H1 (cell line): ENCODE measurements around the gene TARDBP. TPM values are rescaled to one million over a fixed set of nuclear protein-coding genes. Genes with fewer than 3 reads are reported as not detected.

Source experiments
- CBX5 ChIP-seq: fragments of 300-800, 300-1000 bp; sonication (generic); IDR thresholded peaks from 2 replicates; pipeline ENCODE4 v1.7.1; 2016; ENCODE audit warnings: antibody characterized with exemption, low read length, low read depth
- CHD1 ChIP-seq: IDR thresholded peaks from 2 replicates; pipeline ENCODE4 v1.6.1; 2012; ENCODE audit warnings: low read depth, low read length, improper control_type of control experiment
- CTCF ChIP-seq, 3 experiments: IDR thresholded peaks; 1 replicate in 2 of 3; 2 replicates in 1 of 3; pipeline versions ENCODE4 v1.5.1 to v1.6.1; 2011; ENCODE audit warnings: low read length in 3 of 3, mild to moderate bottlenecking in 3 of 3, inconsistent platforms in 2 of 3, low read depth in 1 of 3, moderate library complexity in 1 of 3; ENCODE audit not compliant: insufficient read depth in 1 of 3; ENCODE audit errors: control extremely low read depth in 1 of 3
- GTF2F1 ChIP-seq: IDR thresholded peaks from 2 replicates; pipeline ENCODE4 v1.6.1; 2012; ENCODE audit warnings: low read depth, low read length, improper control_type of control experiment, borderline replicate concordance
- KDM4A ChIP-seq: IDR thresholded peaks from one replicate; pipeline ENCODE4 v1.7.1; 2012; ENCODE audit warnings: low read depth, mild to moderate bottlenecking, moderate library complexity, low read length, inconsistent platforms; ENCODE audit not compliant: severe bottlenecking
- POLR2A ChIP-seq, 2 experiments: IDR thresholded peaks; 1 replicate in 1 of 2; 2 replicates in 1 of 2; pipeline ENCODE4 v1.6.1; 2011; ENCODE audit warnings: low read depth in 2 of 2, low read length in 2 of 2, mild to moderate bottlenecking in 2 of 2; ENCODE audit errors: control extremely low read depth in 1 of 2
- RAD21 ChIP-seq, 2 experiments: IDR thresholded peaks in 1 of 2; conservative IDR thresholded peaks in 1 of 2; 2 replicates each; pipeline ENCODE4 v1.6.1; 2011; ENCODE audit warnings: low read depth in 2 of 2, low read length in 2 of 2, improper control_type of control experiment in 1 of 2, inconsistent platforms in 1 of 2, mild to moderate bottlenecking in 1 of 2, moderate library complexity in 1 of 2
- RFX5 ChIP-seq: IDR thresholded peaks from 2 replicates; pipeline ENCODE4 v1.6.1; 2011; ENCODE audit warnings: low read depth, low read length, improper control_type of control experiment, borderline replicate concordance
- RXRA ChIP-seq: IDR thresholded peaks from 2 replicates; pipeline ENCODE4 v1.6.1; 2011; ENCODE audit warnings: low read depth, mild to moderate bottlenecking, low read length, moderate library complexity; ENCODE audit not compliant: insufficient read depth
- SIN3A ChIP-seq, 2 experiments: IDR thresholded peaks in 1 of 2; conservative IDR thresholded peaks in 1 of 2; 2 replicates each; pipeline ENCODE4 v1.6.1; 2011 to 2012; ENCODE audit warnings: low read length in 2 of 2, improper control_type of control experiment in 1 of 2, low read depth in 1 of 2, mild to moderate bottlenecking in 1 of 2
- polyA plus RNA-seq, 7 experiments: library from polyadenylated mRNA; depleted of rRNA in 3 of 7; stranded (reverse) in 5 of 7; unstranded in 2 of 7; fragments of >200 nt in 5 of 7; fragments of 200-250 nt in 2 of 7; gene quantifications; 1 replicate in 5 of 7; 2 replicates in 1 of 7; 4 replicates in 1 of 7; pipeline versions ENCODE4 v1.2.1 to v1.2.3, GENCODE V29; 2011 to 2013; ENCODE audit warnings: missing spikeins in 2 of 7, mixed read lengths in 2 of 7
- total RNA-seq: library from RNA; stranded (reverse); fragmentation: NEBNext Ultra II Directional; extraction: Animal tissue kit (Norgen Biotek cat#: 25700); gene quantifications from 2 replicates; pipeline ENCODE4 v1.2.1, GENCODE V29; 2021

Gene TARDBP
- total and polyA plus RNA-seq, 2 of the 8 experiments (the other 6 are each of a cell fraction or from before 2014, with no cell fraction given) = 144 to 240 TPM

- TF ChIP-seq CHD1 (no peak), RFX5 (no peak), POLR2A (IDR thresholded peaks at IDR 0.05; ENCODE audit: control extremely low read depth in 1 of 2, low read depth in 2 of 2, low read length in 2 of 2) (no peak), RAD21 (IDR thresholded peaks at IDR 0.05 in 1 of 2, conservative IDR thresholded peaks at IDR 0.05 in 1 of 2; ENCODE audit: low read depth in 2 of 2, low read length in 2 of 2) (no peak), KDM4A (peak; percentile 35), GTF2F1 (no peak), SIN3A (conservative IDR thresholded peaks at IDR 0.05 in 1 of 2, IDR thresholded peaks at IDR 0.05 in 1 of 2; ENCODE audit: low read depth in 1 of 2, low read length in 2 of 2) (peak in 1 of 2 experiments; percentile 50; a peak in 1 of 4 replicates), RXRA (no peak), CTCF (IDR thresholded peaks at IDR 0.05; ENCODE audit: control extremely low read depth in 1 of 3, insufficient read depth in 1 of 3, low read depth in 1 of 3, low read length in 3 of 3) (no peak), CBX5 (no peak)
- TF ChIP-seq, all 59 proteins: peak for 5
Observed at GRCh38 chr1:11059155-11059967, 46.9 kb downstream of the TARDBP start (continued).
